ENCODE data around the gene CBLN1. TPM values are rescaled to one million over a fixed set of nuclear protein-coding genes. Genes with fewer than 3 reads are reported as not detected.
A peak's percentile ranks its signal among the peaks of the same experiment; 100 is the strongest.

The CBLN1 gene
- total RNA-seq, 1 donor from 2014 or later: 3.2 TPM

DNA sequence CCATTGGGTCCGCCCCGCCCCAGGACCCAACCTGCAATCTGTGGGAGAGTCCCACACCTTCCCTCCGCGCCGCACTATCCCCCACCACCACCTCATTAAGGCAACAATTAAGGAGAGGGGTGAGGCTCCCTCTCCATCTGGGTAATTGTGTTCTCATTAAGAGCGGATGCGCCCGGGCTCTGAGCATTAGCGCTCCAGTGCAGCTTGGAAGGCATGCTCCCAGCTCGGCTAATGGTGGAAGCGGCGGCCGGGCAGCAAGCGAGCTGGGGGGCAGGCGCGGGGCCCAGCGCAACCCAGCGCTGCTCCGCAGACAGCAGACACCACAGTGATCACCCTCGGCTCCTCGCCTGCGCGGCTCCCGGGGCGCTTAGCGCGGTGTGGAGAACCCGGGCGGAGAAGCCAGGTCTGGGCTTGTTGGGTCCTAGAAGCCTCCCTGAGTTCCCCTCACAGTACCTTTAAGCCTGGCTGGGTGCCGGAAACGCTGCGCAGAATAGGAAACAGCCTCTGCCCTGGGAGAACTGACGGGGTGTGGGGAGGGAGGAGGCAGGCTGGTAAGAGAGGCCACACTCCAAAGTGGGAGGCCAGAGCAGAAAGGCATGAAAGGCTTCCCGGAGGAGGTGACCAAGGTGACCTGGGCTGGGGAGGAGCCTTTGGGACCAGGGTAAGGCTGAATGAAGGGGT is 6.4 kb downstream of the CBLN1 start:
- Mint-ChIP-seq H3K36me3 (ENCODE audit: low read depth, unreplicated experiment) (no peaks in the 10 kb centered on the region), H3K27me3 (ENCODE audit: unreplicated experiment) (peaks cover 35% of the 10 kb centered on the region), H3K4me3 (ENCODE audit: unreplicated experiment) (peak overlapping the region; percentile 37), H3K4me1 (ENCODE audit: unreplicated experiment) (peaks cover 22% of the 10 kb centered on the region), H3K27ac (ENCODE audit: unreplicated experiment) (no peak overlapping the region), H3K9me3 (ENCODE audit: unreplicated experiment) (no peaks in the 10 kb centered on the region)
- TF ChIP-seq, protein P1, sequence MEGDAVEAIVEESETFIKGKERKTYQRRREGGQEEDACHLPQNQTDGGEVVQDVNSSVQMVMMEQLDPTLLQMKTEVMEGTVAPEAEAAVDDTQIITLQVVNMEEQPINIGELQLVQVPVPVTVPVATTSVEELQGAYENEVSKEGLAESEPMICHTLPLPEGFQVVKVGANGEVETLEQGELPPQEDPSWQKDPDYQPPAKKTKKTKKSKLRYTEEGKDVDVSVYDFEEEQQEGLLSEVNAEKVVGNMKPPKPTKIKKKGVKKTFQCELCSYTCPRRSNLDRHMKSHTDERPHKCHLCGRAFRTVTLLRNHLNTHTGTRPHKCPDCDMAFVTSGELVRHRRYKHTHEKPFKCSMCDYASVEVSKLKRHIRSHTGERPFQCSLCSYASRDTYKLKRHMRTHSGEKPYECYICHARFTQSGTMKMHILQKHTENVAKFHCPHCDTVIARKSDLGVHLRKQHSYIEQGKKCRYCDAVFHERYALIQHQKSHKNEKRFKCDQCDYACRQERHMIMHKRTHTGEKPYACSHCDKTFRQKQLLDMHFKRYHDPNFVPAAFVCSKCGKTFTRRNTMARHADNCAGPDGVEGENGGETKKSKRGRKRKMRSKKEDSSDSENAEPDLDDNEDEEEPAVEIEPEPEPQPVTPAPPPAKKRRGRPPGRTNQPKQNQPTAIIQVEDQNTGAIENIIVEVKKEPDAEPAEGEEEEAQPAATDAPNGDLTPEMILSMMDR (IDR thresholded peaks at IDR 0.05; ENCODE audit: unreplicated experiment): no peak
- DNase-seq (ENCODE audit: low spot score): peak; percentile 36

DNA sequence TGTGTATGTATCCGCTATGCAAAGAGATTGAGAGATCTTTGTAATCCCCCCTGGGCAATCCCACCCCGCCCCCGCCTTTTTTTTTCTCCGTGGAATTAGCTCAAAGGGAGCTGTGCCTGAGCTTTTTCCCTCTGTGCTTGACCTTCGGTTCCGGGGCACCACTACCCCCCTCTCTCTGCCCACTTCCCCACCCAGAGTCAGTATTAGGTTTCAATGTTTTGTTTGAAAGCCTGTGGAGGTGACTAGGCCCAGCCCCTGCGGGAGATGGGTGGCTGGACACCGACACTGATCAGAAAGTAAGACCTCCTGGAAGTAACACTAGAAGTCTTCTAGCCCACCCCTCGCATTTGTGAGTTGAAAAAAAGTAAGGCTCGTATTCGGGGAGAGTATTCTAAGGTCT is 7.0 kb downstream of the CBLN1 start:
- Mint-ChIP-seq H3K36me3 (ENCODE audit: low read depth, unreplicated experiment) (no peaks in the 10 kb centered on the region), H3K9me3 (ENCODE audit: unreplicated experiment) (no peaks in the 10 kb centered on the region), H3K4me1 (ENCODE audit: unreplicated experiment) (peaks cover 18% of the 10 kb centered on the region), H3K27ac (ENCODE audit: unreplicated experiment) (no peak overlapping the region), H3K4me3 (ENCODE audit: unreplicated experiment) (no peak overlapping the region), H3K27me3 (ENCODE audit: unreplicated experiment) (peaks cover 31% of the 10 kb centered on the region)
- no peak for DNase-seq (ENCODE audit: low spot score)
- TF ChIP-seq, protein P1 (IDR thresholded peaks at IDR 0.05; ENCODE audit: unreplicated experiment): no peak

DNA sequence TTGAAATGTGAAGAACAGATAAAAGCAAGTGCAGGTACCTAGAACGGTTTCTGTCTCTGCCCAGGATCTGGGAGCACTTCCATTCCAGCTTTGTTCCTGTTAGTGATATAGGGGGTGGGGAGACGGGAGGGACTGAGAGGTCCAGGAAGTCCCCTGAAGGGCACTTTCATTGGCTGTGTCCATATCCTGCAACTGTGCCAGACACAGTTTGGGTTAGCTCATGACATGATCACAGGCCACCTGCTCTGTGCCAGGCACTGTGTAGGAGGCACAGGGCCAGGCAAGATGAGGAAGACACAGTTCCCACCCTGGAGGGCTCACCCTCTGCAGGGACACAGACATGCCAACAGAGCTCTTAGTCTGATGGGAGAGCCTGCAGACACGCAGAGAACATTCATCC is 7.9 kb downstream of the CBLN1 start:
- H3K27ac Mint-ChIP-seq (ENCODE audit: unreplicated experiment): no peak overlapping the region
- H3K27me3 Mint-ChIP-seq (ENCODE audit: unreplicated experiment): peaks cover 27% of the 10 kb centered on the region
- no peak overlapping the region for H3K4me3 Mint-ChIP-seq (ENCODE audit: unreplicated experiment)
- peaks cover 11% of the 10 kb centered on the region for H3K4me1 Mint-ChIP-seq (ENCODE audit: unreplicated experiment)
- no peaks in the 10 kb centered on the region for H3K9me3 Mint-ChIP-seq (ENCODE audit: unreplicated experiment)
- TF ChIP-seq, protein P1 (IDR thresholded peaks at IDR 0.05; ENCODE audit: unreplicated experiment): no peak
- no peak for DNase-seq (ENCODE audit: low spot score)
- H3K36me3 Mint-ChIP-seq (ENCODE audit: low read depth, unreplicated experiment): no peaks in the 10 kb centered on the region

DNA sequence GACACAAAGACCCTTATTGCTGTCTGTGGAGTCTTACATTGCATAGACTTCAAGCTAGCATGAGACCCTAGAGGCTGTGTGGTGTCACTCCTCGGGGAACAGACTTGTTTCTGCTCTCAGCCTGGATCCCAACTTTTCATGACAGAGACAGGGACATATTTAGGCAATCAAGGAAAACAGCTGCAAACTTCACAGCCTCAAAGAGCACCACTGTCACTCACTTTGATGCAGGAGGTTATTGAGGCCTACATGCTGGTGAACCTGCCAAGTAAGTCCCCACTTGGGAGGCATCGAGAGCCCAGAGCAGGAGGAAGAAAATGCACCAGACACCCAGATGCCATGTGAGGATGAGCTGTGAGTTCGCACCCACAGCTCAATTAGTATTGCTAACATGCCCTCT is 10.3 kb downstream of the CBLN1 start:
- H3K4me1 Mint-ChIP-seq (ENCODE audit: unreplicated experiment): peaks cover 2% of the 10 kb centered on the region
- DNase-seq (ENCODE audit: low spot score): no peak
- no peak overlapping the region for H3K4me3 Mint-ChIP-seq (ENCODE audit: unreplicated experiment)
- TF ChIP-seq, protein P1 (IDR thresholded peaks at IDR 0.05; ENCODE audit: unreplicated experiment): no peak
- H3K27ac Mint-ChIP-seq (ENCODE audit: unreplicated experiment): no peak overlapping the region
- peaks cover 22% of the 10 kb centered on the region for H3K27me3 Mint-ChIP-seq (ENCODE audit: unreplicated experiment)
- H3K9me3 Mint-ChIP-seq (ENCODE audit: unreplicated experiment): no peaks in the 10 kb centered on the region
- H3K36me3 Mint-ChIP-seq (ENCODE audit: low read depth, unreplicated experiment): no peaks in the 10 kb centered on the region

DNA sequence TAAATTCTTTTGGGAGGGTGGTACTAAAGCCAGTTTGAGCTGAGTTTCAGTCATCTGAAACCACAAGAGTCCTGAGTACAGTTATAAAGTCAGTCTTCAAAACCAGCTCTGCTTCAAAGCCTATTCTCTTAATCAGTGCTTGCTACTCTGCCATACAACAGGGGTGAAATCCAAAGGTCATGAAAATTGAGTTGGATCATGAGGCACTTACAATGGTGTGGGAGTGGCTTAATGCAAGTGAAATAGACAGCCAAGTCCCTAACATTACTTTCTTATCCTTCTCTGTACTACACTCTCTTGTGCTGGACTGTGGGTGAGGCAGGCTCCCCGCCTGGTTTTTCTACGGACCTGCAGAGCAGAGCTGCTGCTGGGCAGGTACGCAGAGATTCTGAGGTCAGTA is 12.4 kb downstream of the CBLN1 start:
- TF ChIP-seq, protein P1 (IDR thresholded peaks at IDR 0.05; ENCODE audit: unreplicated experiment): no peak
- no peak overlapping the region for H3K27ac Mint-ChIP-seq (ENCODE audit: unreplicated experiment)
- no peaks in the 10 kb centered on the region for H3K36me3 Mint-ChIP-seq (ENCODE audit: low read depth, unreplicated experiment)
- no peak for DNase-seq (ENCODE audit: low spot score)
- H3K9me3 Mint-ChIP-seq (ENCODE audit: unreplicated experiment): no peaks in the 10 kb centered on the region
- H3K27me3 Mint-ChIP-seq (ENCODE audit: unreplicated experiment): peaks cover 11% of the 10 kb centered on the region
- no peak overlapping the region for H3K4me3 Mint-ChIP-seq (ENCODE audit: unreplicated experiment)
- H3K4me1 Mint-ChIP-seq (ENCODE audit: unreplicated experiment): peaks cover under 1% of the 10 kb centered on the region

Data from endothelial cell (in vitro differentiated cells).